HCT116 (cell line): ENCODE results near the gene MSMP. TPM values are rescaled to one million over a fixed set of nuclear protein-coding genes. Genes with fewer than 3 reads are reported as not detected.
A peak's percentile ranks its signal among the peaks of the same experiment; 100 is the strongest.

ENCODE experiments used
- ATAC-seq: fragments of 200-7000 bp; cut with Tn5 transposase; 2 replicates; pipeline ENCODE4 v1.9.1; 2020; ENCODE audit warnings: mild to moderate bottlenecking, moderate library complexity
- BruUV-seq: library from RNA; stranded (reverse); fragments of 400-500 nt; replicated peaks from 2 replicates; lab custom pipeline; 2021; lab: Mats Ljungman, UMichigan
- CTCF ChIA-PET: fragments of 300-600 bp; sonication (Branson Sonifier 250); formaldehyde crosslinking; loops from one replicate; lab custom pipeline; 2021; ENCODE audit warnings: antibody characterized with exemption; lab: Charles Lee
- POLR2A ChIA-PET: fragments of 300-600, 350-600 bp; sonication (Branson Sonifier 250); formaldehyde crosslinking; loops from one replicate; lab custom pipeline; 2021; ENCODE audit warnings: antibody characterized with exemption; lab: Charles Lee
- RAD21 ChIA-PET, 2 experiments: fragments of 300-600 bp; sonication (Branson Sonifier 250); formaldehyde crosslinking; loops; one replicate each; lab custom pipeline; 2023; ENCODE audit warnings: low total read pairs in 2 of 2; ENCODE audit not compliant: uncharacterized antibody in 2 of 2, unreplicated experiment in 2 of 2, low non-redundant PET in 1 of 2; lab: Charles Lee
- DNase-seq: peaks from one replicate; pipeline ENCODE4 v3.0.0-alpha.2; 2010; ENCODE audit warnings: low read depth, low spot score
- H2AFZ ChIP-seq: fragments of 200-600 bp; shearing (Covaris generic), sonication (generic); 2 replicates; pipeline ENCODE4 v1.6.1; 2017; ENCODE audit warnings: low read depth, mixed run types, mixed read lengths, antibody characterized with exemption, low read length; ENCODE audit not compliant: poor library complexity, severe bottlenecking
- H3K27ac ChIP-seq: 2 replicates; pipeline ENCODE4 v1.5.1; 2012; ENCODE audit warnings: low read depth, low read length
- H3K27me3 ChIP-seq: fragments of 200-600 bp; sonication (generic); 2 replicates; pipeline ENCODE4 v1.6.1; 2016; ENCODE audit warnings: mixed run types, low read length, mixed read lengths; ENCODE audit not compliant: insufficient read depth
- H3K36me3 ChIP-seq, 2 experiments: fragments of 200-500 bp in 1 of 2; fragments of 200-600 bp in 1 of 2; sonication (Bioruptor generic) in 1 of 2; sonication (generic) in 1 of 2; 2 replicates each; pipeline versions ENCODE4 v1.5.1 to v1.6.1; 2014 to 2016; ENCODE audit warnings: low read length in 2 of 2, inconsistent platforms in 1 of 2, mixed read lengths in 1 of 2, mixed run types in 1 of 2; ENCODE audit not compliant: insufficient read depth in 2 of 2, control insufficient read depth in 1 of 2
- H3K4me1 ChIP-seq, 2 experiments: fragments of 200-600 bp in 1 of 2; sonication (generic) in 1 of 2; 2 replicates each; pipeline versions ENCODE4 v1.5.1 to v1.6.1; 2012 to 2017; ENCODE audit warnings: low read length in 2 of 2, inconsistent platforms in 1 of 2, mild to moderate bottlenecking in 1 of 2, mixed read lengths in 1 of 2, mixed run types in 1 of 2, moderate library complexity in 1 of 2; ENCODE audit not compliant: insufficient read depth in 2 of 2, control insufficient read depth in 1 of 2
- H3K4me2 ChIP-seq: fragments of 200-600 bp; sonication (generic); 2 replicates; pipeline ENCODE4 v1.6.1; 2017; ENCODE audit warnings: mixed run types, low read length, mixed read lengths
- H3K4me3 ChIP-seq, 2 experiments: fragments of 200-600 bp in 1 of 2; sonication (generic) in 1 of 2; replicated peaks in 1 of 2; 2 replicates each; pipeline ENCODE4 v1.5.1; 2011 to 2016; ENCODE audit warnings: low read length in 2 of 2, control low read depth in 1 of 2, low read depth in 1 of 2, mild to moderate bottlenecking in 1 of 2, mixed read lengths in 1 of 2, mixed run types in 1 of 2
- H3K79me2 ChIP-seq: fragments of 200-600 bp; sonication (generic); 2 replicates; pipeline ENCODE4 v1.6.1; 2017; ENCODE audit warnings: mild to moderate bottlenecking, mixed run types, low read length, moderate library complexity, mixed read lengths; ENCODE audit not compliant: insufficient read depth
- H3K9ac ChIP-seq: fragments of 200-600 bp; sonication (generic); 2 replicates; pipeline ENCODE4 v1.6.1; 2016; ENCODE audit warnings: low read length, mixed read lengths
- H3K9me2 ChIP-seq: fragments of 200-600 bp; sonication (generic), shearing (Covaris generic); 2 replicates; pipeline ENCODE4 v1.6.1; 2017; ENCODE audit warnings: mixed run types, mild to moderate bottlenecking, moderate library complexity; ENCODE audit not compliant: insufficient read depth
- H3K9me3 ChIP-seq, 2 experiments: fragments of 200-500 bp in 1 of 2; fragments of 200-600 bp in 1 of 2; sonication (Bioruptor generic) in 1 of 2; sonication (generic) in 1 of 2; 2 replicates each; pipeline ENCODE4 v1.6.1; 2014 to 2017; ENCODE audit warnings: low read length in 2 of 2, mixed read lengths in 2 of 2, inconsistent platforms in 1 of 2, low read depth in 1 of 2, mild to moderate bottlenecking in 1 of 2, mixed run types in 1 of 2, moderate library complexity in 1 of 2; ENCODE audit not compliant: control insufficient read depth in 1 of 2, insufficient read depth in 1 of 2
- H4K20me1 ChIP-seq: fragments of 200-600 bp; sonication (generic), shearing (Covaris generic); 2 replicates; pipeline ENCODE4 v1.6.1; 2017; ENCODE audit warnings: mixed run types, mild to moderate bottlenecking, moderate library complexity; ENCODE audit not compliant: insufficient read depth
- ATF3 ChIP-seq: IDR thresholded peaks from 2 replicates; pipeline ENCODE4 v1.6.1; 2012
- CEBPB ChIP-seq: IDR thresholded peaks from 2 replicates; pipeline ENCODE4 v1.6.1; 2012; ENCODE audit warnings: low read depth
- EZH2 ChIP-seq: fragments of 200-600 bp; sonication (generic); IDR thresholded peaks from 2 replicates; pipeline ENCODE4 v1.6.1; 2017; ENCODE audit warnings: antibody characterized with exemption, mixed run types
- EZH2phosphoT487 ChIP-seq: fragments of 200-600 bp; IDR thresholded peaks from 2 replicates; pipeline ENCODE4 v1.6.1; 2018; ENCODE audit warnings: antibody characterized with exemption, borderline replicate concordance
- JUND ChIP-seq: IDR thresholded peaks from 2 replicates; pipeline ENCODE4 v1.6.1; 2012
- RAD21 ChIP-seq: IDR thresholded peaks from 2 replicates; pipeline ENCODE4 v1.6.1; 2012; ENCODE audit warnings: low read depth, mild to moderate bottlenecking
- SIN3A ChIP-seq: IDR thresholded peaks from 2 replicates; pipeline ENCODE4 v1.6.1; 2012; ENCODE audit warnings: low read depth
- SP1 ChIP-seq: IDR thresholded peaks from 2 replicates; pipeline ENCODE4 v1.6.1; 2012; ENCODE audit warnings: low read depth
- SRF ChIP-seq: IDR thresholded peaks from 2 replicates; pipeline ENCODE4 v1.6.1; 2012; ENCODE audit warnings: low read depth
- TCF7L2 ChIP-seq: IDR thresholded peaks from 2 replicates; pipeline ENCODE4 v1.7.0; 2011; ENCODE audit warnings: borderline replicate concordance, inconsistent platforms; ENCODE audit not compliant: insufficient read depth, insufficient read length; ENCODE audit errors: extremely low read depth
- ZFX ChIP-seq: fragments of 450-650 bp; IDR thresholded peaks from 2 replicates; pipeline ENCODE4 v1.6.1; 2017
- ZNF274 ChIP-seq: fragments of 200-500 bp; sonication (Bioruptor generic); IDR thresholded peaks from 2 replicates; pipeline ENCODE4 v1.6.1; 2014; ENCODE audit warnings: mild to moderate bottlenecking, low read depth, low read length, inconsistent platforms
- intact Hi-C: fragments of 100-400 bp; cut with micrococcal nuclease; formaldehyde crosslinking; loops from 2 replicates; pipeline ENCODE4 v1.10.0; 2022
- total RNA-seq: library from RNA; stranded (reverse); gene quantifications from one replicate; pipeline ENCODE4 v1.2.1, GENCODE V29; 2021; ENCODE audit not compliant: unreplicated experiment

MSMP gene
- total RNA-seq, 1 experiment from 2014 or later: 1.2 TPM

- H3K79me2 ChIP-seq: peaks cover 72% of the 10 kb centered on the region
- RAD21 ChIA-PET: interaction anchor here in 1 of 2 experiments (1.1 to 1.2 kb wide), 2 partner anchors 34 to 66 kb away, joined by 3 read pairs; partner anchors contain the start of gene ARHGEF39
- peak overlapping the region; percentile 81 for H3K4me2 ChIP-seq
- intact Hi-C loops: no loop called here
- 0 out of 2 replicates have a peak overlapping the region, but pooled peaks have one; percentile 90 for H3K27ac ChIP-seq
- H3K4me1 ChIP-seq: peaks cover 22 to 37% of the 10 kb centered on the region in 2 experiments
- peak overlapping the region; percentile 83; the same call in 1 of the 2 replicates for H3K9ac ChIP-seq
- H3K27me3 ChIP-seq: no peaks in the 10 kb centered on the region
- no peak overlapping the region for H2AFZ ChIP-seq
- H3K4me3 ChIP-seq: peak overlapping the region; percentile 92 to 94
- H3K9me3 ChIP-seq: no peaks in the 10 kb centered on the region
- peaks cover 7 to 12% of the 10 kb centered on the region in 2 experiments; a peak in 3 of 4 replicates for H3K36me3 ChIP-seq
- no peaks in the 10 kb centered on the region for H3K9me2 ChIP-seq
- TF ChIP-seq JUND (no peak), SIN3A (no peak), SP1 (no peak), TCF7L2 (no peak), RAD21 (no peak), EZH2phosphoT487 (no peak), ATF3 (no peak), ZNF274 (no peak), CEBPB (no peak), SRF (no peak), EZH2 (no peak), ZFX (no peak)
- ATAC-seq: no peak
- CTCF ChIA-PET: interaction anchor here (1.2 to 4.0 kb wide), 5 partner anchors 18 to 69 kb away, joined by 3 to 21 read pairs (median 8); partner anchors contain the start of genes GBA2 and RGP1
- no TSS peak for BruUV-seq
- H4K20me1 ChIP-seq: no peaks in the 10 kb centered on the region
- POLR2A ChIA-PET: interaction anchor here (2.0 kb wide), 1 partner anchor 34 kb away, joined by 6 read pairs; no protein-coding TSS in a partner anchor
- DNase-seq: no peak
Measured at GRCh38 chr9:35730486-35730854, 23.6 kb downstream of the MSMP start.
